Epithelial cell of esophagus (primary cell): Measurements from ENCODE around the gene CERS4.
"Not testable (repeated sequence)": the region's sequence is repeated elsewhere in the genome, so short reads cannot be mapped to it uniquely, and the experiment has no call there.

ENCODE experiments used
- DNase-seq: peaks from one replicate; pipeline ENCODE4 v3.0.0; 2010; ENCODE audit warnings: low read depth
- H3K4me3 ChIP-seq: 2 replicates; pipeline ENCODE4 v1.5.1; 2011; ENCODE audit warnings: mild to moderate bottlenecking, low read length, control low read depth
- CTCF ChIP-seq: IDR thresholded peaks from 2 replicates; pipeline ENCODE4 v1.5.1; 2011; ENCODE audit warnings: low read depth, mild to moderate bottlenecking, low read length, control low read depth, inconsistent platforms; ENCODE audit not compliant: insufficient read depth; ENCODE audit errors: missing control alignments

The CERS4 gene

GRCh38 chr19:8212916-8213315 is 3.7 kb downstream of the CERS4 start:
- no peak for TF ChIP-seq CTCF
- no peak overlapping the region for H3K4me3 ChIP-seq
- DNase-seq = no peak

GRCh38 chr19:8213827-8214672 is 4.9 kb downstream of the CERS4 start:
- H3K4me3 ChIP-seq = no peak overlapping the region
- no peak for TF ChIP-seq CTCF
- no peak for DNase-seq

GRCh38 chr19:8214802-8215201 is 5.6 kb downstream of the CERS4 start:
- DNase-seq = no peak
- H3K4me3 ChIP-seq = no peak overlapping the region
- no peak for TF ChIP-seq CTCF

- DNase-seq = no peak
- H3K4me3 ChIP-seq = no peak overlapping the region
- no peak for TF ChIP-seq CTCF
These were observed 6.6 kb downstream of the CERS4 start for GRCh38 chr19:8215783-8216182.

GRCh38 chr19:8216357-8216756 is 7.2 kb downstream of the CERS4 start:
- no peak for DNase-seq
- no peak overlapping the region for H3K4me3 ChIP-seq
- no peak for TF ChIP-seq CTCF

GRCh38 chr19:8218127-8218526 is 9.0 kb downstream of the CERS4 start:
- H3K4me3 ChIP-seq, DNase-seq: not testable (repeated sequence)

- no peak for DNase-seq
- H3K4me3 ChIP-seq = no peak overlapping the region
- TF ChIP-seq CTCF = no peak
These were observed 11.3 kb downstream of the CERS4 start for GRCh38 chr19:8220481-8220880.
